IgD-negative memory B cell (primary cell): Measurements from ENCODE around the gene FASTK. TPM values are rescaled to one million over a fixed set of nuclear protein-coding genes. Genes with fewer than 3 reads are reported as not detected.
A peak's percentile ranks its signal among the peaks of the same experiment; 100 is the strongest.

ENCODE experiments used
- H3K27ac Mint-ChIP-seq, 3 donors: one replicate each; pipeline ENCODE4 v1.8.0; 2020 to 2022; ENCODE audit warnings: mild to moderate bottlenecking in 3 of 3, mixed read lengths in 3 of 3, moderate library complexity in 1 of 3
- H3K27me3 Mint-ChIP-seq: one replicate; pipeline ENCODE4 v1.8.0; 2021; ENCODE audit warnings: mixed read lengths
- H3K36me3 Mint-ChIP-seq: one replicate; pipeline ENCODE4 v1.8.0; 2020; ENCODE audit warnings: mild to moderate bottlenecking, mixed read lengths
- H3K4me1 Mint-ChIP-seq, 3 donors: one replicate each; pipeline ENCODE4 v1.8.0; 2020 to 2022; ENCODE audit warnings: mixed read lengths in 3 of 3, mild to moderate bottlenecking in 1 of 3
- H3K4me3 Mint-ChIP-seq, 4 donors: one replicate each; pipeline ENCODE4 v1.8.0; 2020 to 2022; ENCODE audit warnings: mild to moderate bottlenecking in 4 of 4, mixed read lengths in 4 of 4, moderate library complexity in 3 of 4
- H3K9me3 Mint-ChIP-seq, 3 donors: one replicate each; pipeline ENCODE4 v1.8.0; 2020 to 2021; ENCODE audit warnings: mixed read lengths in 3 of 3, mild to moderate bottlenecking in 1 of 3
- polyA plus RNA-seq: library from polyadenylated mRNA; unstranded; fragments of 300-500 nt; fragmentation: Illumina TruSeq; gene quantifications from one replicate; pipeline ENCODE4 v1.2.3, GENCODE V29; 2021

FASTK gene, protein sequence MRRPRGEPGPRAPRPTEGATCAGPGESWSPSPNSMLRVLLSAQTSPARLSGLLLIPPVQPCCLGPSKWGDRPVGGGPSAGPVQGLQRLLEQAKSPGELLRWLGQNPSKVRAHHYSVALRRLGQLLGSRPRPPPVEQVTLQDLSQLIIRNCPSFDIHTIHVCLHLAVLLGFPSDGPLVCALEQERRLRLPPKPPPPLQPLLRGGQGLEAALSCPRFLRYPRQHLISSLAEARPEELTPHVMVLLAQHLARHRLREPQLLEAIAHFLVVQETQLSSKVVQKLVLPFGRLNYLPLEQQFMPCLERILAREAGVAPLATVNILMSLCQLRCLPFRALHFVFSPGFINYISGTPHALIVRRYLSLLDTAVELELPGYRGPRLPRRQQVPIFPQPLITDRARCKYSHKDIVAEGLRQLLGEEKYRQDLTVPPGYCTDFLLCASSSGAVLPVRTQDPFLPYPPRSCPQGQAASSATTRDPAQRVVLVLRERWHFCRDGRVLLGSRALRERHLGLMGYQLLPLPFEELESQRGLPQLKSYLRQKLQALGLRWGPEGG
- polyA plus RNA-seq = 55.4 TPM

DNA sequence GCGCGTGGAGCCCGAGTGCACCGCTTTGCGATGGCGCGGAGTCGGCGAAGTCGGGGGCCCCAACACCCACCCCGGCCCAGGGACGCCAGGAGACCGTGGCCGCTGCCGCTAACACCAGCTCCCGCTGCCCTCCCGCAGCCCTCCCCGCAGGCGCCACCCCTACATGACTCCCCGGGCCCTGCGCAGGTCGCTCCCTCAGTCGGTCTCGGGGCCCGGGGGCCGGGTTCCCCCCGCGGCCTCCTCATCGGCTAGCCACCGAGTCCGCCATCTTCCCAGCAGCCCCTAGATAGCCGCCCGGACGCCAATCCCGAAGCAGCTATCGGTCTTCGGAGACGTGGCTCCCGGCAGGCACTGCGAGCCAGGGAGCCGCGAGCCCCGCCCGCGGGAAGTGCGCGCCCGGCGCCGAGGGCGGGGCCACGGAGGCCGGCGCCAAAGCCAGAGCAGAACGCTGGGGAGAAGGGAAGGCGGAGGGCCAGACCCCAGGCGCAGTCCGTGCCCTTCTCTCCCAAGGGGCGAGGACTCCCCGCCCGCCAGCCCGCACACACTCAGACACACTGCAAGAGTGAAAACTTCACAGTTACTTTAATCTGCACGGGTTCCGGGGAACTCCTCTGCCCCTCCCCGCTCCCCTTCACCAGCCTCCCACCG, at the start of gene FASTK:
Gene FASTK (minus strand): TSS at position 288 of the 648 bp plus-strand sequence. CDS start 43 bp downstream, at position 245.
- Mint-ChIP-seq H3K27me3 (no peaks in the 10 kb centered on the region), H3K9me3 (no peaks in the 10 kb centered on the region), H3K36me3 (no peaks in the 10 kb centered on the region), H3K4me1 (peaks cover 17 to 28% (median 26%) of the 10 kb centered on the region in 3 donors), H3K27ac (peak within 1 kb of the TSS; percentile 62 to 85 (median 84)), H3K4me3 (peak within 1 kb of the TSS; percentile 86 to 96 (median 94))

DNA sequence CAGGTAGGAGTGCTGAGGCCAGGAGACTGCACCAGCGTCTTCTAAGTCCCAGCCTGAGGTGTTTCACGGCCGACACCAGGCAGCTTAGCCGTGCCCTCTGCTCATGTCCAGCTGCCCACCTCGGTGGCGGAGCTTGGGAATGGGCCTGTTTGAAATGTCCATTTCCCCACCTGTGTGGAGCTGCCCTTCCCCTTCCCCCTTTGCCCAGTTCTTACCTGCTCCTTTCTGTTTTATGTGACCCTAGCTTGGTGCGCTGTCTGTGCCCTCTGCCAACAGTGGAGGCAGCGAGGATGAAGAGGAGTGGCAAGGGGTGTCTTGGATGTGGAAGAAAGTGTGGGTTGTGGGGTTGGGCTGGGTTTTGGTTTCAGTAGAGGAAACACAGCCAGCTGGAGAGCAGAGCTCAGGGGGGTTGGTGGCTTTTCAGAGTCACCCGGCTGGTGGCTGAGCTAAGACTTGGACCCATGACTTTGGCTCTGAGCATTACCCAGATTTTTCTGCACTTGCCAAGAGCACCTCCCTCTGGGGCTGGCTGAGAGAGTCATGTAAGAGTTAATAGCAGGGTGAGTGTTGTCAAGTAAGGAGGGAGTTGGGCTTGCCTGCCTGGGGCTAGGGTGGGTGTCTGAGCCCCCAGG, 49.5 kb upstream of the FASTK start:
- Mint-ChIP-seq H3K27me3 (no peaks in the 10 kb centered on the region), H3K36me3 (no peaks in the 10 kb centered on the region), H3K9me3 (no peaks in the 10 kb centered on the region), H3K4me3 (no peak overlapping the region), H3K4me1 (no peaks in the 10 kb centered on the region), H3K27ac (peak overlapping the region in 1 of 3 donors; percentile 64)

DNA sequence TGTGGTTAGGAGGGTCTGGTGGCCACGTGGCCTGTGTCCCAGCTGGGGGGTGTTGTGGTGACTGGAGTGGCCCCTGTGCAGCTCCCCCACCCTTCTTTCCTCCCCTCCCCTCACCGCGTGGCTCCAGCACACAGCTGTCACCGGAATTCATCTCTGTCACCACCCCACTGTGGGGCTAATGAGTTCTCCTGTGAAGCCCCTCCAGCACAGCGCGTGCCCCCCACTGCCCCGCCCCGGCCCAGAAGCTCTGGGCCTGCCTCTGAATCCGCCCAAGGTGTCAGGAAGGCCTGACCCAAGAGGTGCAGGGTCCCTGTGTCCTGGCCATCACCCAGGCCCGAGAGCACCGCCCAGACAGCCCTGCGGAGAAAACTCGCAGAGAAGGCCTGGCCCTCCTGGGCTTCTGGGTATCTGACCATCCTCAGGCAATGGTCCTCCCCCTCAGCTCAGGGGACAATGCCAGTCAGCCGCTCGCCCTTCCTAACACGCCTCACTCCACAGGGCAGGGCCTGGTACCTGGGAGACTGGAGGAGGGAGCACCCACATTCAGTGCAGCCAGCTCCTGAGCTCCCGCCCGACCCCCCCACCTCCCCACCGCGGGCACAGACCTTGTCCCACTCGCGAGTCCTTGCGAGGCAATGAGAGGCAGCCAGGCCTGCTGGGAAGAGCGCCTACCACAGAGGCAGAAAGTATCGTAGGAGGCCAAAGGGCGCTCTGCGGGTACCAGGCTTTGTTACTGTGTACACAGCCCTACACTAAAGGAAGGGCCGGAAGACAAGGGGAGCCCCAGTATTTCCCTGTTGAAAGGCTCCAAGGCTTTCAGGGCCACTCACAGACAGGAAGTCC, 48.7 kb upstream of the FASTK start:
- no peaks in the 10 kb centered on the region for H3K27me3 Mint-ChIP-seq
- no peaks in the 10 kb centered on the region for H3K9me3 Mint-ChIP-seq
- no peak overlapping the region for H3K27ac Mint-ChIP-seq
- no peaks in the 10 kb centered on the region for H3K4me1 Mint-ChIP-seq
- H3K36me3 Mint-ChIP-seq = no peaks in the 10 kb centered on the region
- no peak overlapping the region for H3K4me3 Mint-ChIP-seq

DNA sequence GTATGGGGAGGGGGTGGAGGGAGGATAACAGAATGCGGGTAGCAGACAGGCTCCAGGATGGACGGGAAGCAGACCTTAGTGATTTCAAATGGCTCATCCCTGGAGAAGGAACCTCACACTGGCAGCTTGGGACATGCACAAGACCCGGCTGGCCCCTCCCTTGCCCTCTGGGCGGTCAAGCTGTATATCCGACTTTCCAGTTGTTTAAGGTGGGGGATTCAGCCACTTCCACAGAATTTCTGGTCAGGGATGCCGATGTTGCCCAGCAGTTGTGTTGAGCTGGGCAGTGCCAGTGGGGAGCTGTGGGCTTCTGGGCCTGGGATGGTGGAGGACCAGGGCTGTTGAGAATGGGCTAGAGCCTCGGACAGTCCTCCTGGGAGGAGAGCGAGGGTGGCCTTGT, 48.1 kb upstream of the FASTK start:
- peaks cover 4 to 5% (median 5%) of the 10 kb centered on the region in 3 donors for H3K4me1 Mint-ChIP-seq
- H3K9me3 Mint-ChIP-seq = no peaks in the 10 kb centered on the region
- peaks cover 4% of the 10 kb centered on the region for H3K36me3 Mint-ChIP-seq
- no peak overlapping the region for H3K27ac Mint-ChIP-seq
- H3K4me3 Mint-ChIP-seq = no peak overlapping the region
- no peaks in the 10 kb centered on the region for H3K27me3 Mint-ChIP-seq

DNA sequence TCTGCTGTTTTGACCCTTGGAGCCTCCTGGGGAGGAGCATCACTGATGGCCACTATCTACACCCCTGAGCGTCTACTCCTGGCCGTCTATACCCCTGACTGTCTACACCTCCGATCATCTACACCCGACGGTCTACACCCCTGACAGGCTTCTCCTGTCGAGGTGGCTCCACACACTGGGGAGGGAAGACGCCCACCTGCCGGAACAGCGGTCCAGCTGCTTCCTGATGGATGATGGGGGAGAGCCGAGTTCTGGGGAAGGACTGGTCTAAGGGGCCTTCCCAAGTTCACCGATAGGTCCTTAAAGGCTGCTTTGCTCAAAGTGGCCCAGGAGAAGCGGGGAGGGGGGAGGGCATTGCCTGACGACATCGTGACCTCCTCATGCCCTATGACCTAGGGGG, 47.5 kb upstream of the FASTK start:
- H3K9me3 Mint-ChIP-seq = no peaks in the 10 kb centered on the region
- H3K36me3 Mint-ChIP-seq = peaks cover 6% of the 10 kb centered on the region
- peaks cover 4 to 5% (median 5%) of the 10 kb centered on the region in 3 donors for H3K4me1 Mint-ChIP-seq
- H3K27me3 Mint-ChIP-seq = no peaks in the 10 kb centered on the region
- no peak overlapping the region for H3K27ac Mint-ChIP-seq
- H3K4me3 Mint-ChIP-seq = no peak overlapping the region

DNA sequence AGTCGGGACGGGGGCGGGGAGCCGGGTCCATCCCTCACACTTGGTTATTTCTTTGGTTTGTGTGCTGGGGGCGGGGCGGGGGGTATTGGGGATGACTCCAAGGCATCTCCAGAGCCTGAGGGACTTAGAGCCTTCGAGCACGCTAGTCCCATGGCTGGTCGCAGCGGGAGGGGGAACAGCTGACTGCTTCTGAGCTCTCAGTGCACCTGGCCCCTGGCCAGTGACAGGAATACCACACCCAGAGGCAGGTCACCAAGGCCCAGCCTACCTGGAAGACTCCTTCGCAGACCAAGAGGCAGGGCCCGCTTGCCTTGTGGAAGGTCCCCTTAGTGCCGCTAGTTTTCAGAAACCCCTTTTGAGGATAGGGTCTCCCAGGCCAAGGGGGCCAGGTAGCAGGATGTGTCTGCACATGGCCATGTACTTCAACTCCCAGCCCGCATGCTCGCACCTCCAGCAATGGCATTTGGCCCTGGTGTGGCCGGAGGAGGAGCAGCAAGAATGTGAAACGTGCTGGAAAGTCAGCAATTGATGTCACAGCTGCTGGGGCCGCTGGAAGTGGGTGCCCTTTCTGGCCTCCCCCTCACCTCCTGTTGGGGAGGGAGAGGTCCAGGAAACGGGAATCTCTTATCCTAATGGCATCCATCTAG, 46.0 kb upstream of the FASTK start:
- Mint-ChIP-seq H3K27ac (peak overlapping the region in 1 of 3 donors; percentile 19), H3K27me3 (no peaks in the 10 kb centered on the region), H3K36me3 (peaks cover 6% of the 10 kb centered on the region)

DNA sequence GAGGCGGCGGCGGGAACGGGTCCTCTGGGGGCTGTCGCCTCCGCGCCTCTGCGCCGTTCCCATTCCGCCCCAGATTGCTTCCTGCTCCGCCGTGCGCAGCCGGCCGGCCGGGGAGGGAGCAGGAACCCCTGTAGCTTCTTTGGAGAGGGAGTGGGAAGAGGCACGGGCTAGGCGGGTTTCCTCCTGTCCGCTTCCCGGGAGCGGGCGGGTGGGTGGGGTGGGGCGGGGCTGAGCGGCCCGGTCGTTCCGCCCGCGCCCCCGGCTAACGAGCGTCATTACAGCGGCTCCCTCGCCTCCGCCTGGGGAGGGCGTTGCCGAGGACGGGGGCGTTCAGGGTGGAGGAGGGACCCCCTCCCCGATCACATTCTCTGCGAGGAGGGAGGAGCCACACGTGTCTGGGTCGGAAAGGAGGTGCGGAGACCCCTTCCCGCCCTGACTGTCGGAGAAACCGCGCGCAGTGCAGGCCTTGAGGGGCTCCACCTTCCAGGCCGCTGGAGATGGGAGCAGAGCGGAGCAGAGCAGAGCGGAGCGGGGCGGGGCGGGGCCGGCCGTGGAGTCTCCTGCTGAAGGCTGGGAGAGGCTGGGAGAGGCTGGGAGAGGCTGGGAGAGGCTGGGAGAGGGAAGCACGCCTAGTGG, 45.4 kb upstream of the FASTK start:
- peaks cover 6% of the 10 kb centered on the region for H3K36me3 Mint-ChIP-seq
- H3K9me3 Mint-ChIP-seq = no peaks in the 10 kb centered on the region
- no peak overlapping the region for H3K27ac Mint-ChIP-seq
- H3K27me3 Mint-ChIP-seq = no peaks in the 10 kb centered on the region
- no peak overlapping the region for H3K4me3 Mint-ChIP-seq
- peaks cover 4 to 5% (median 5%) of the 10 kb centered on the region in 3 donors for H3K4me1 Mint-ChIP-seq

More for the DNA sequence above, 46.0 kb upstream of the FASTK start:
- no peaks in the 10 kb centered on the region for H3K9me3 Mint-ChIP-seq
- no peak overlapping the region for H3K4me3 Mint-ChIP-seq
- peaks cover 4 to 5% (median 5%) of the 10 kb centered on the region in 3 donors for H3K4me1 Mint-ChIP-seq

DNA sequence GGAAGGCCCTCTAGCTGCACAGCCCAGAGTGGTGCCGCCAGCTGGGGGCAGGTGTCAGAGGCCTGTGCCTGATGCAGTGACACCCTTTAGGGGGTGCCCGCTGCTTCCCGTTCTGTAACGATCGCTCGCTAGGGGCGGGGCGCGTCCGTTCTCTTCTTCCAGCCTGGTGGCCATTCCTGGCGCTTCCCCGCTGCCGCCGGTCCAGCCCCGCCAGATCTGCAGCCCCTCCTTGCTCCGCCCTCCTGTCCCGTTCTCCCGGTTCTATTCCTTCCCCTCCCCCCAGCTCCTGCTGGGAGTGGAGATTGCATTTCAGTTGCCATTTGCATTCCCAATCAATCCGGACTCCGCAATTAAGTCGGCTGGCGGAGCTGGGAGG, 44.8 kb upstream of the FASTK start:
- no peak overlapping the region for H3K4me3 Mint-ChIP-seq
- H3K27ac Mint-ChIP-seq = no peak overlapping the region
- no peaks in the 10 kb centered on the region for H3K27me3 Mint-ChIP-seq
- peaks cover 4 to 5% (median 5%) of the 10 kb centered on the region in 3 donors for H3K4me1 Mint-ChIP-seq
- H3K36me3 Mint-ChIP-seq = peaks cover 6% of the 10 kb centered on the region
- no peaks in the 10 kb centered on the region for H3K9me3 Mint-ChIP-seq

DNA sequence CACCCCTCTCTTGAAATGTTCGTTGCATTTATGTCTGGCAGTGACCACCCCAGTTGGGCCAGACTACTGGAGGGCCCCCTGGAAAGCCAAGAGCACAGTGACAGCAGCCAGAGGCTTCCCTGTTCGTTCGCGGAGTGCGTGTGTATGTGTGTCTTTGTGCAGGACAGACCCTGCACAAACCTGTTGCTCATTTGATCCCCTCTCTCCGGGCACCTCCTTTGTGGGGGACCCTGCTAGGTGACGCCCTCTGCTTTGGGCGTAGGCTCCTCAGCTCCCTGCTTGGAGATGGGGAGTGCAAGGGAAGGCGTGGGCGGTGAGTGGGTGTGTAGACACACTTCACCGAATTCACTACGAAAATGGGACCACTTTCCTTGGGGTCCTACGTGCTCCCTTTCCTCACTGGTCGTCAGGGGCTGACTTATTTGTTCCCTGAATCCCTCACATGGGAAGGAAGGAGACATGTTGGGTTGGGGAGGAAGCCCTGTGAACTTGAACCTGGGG, 44.3 kb upstream of the FASTK start:
- Mint-ChIP-seq H3K27ac (no peak overlapping the region), H3K4me1 (peaks cover 4 to 5% (median 5%) of the 10 kb centered on the region in 3 donors), H3K36me3 (peaks cover 6% of the 10 kb centered on the region), H3K4me3 (peak overlapping the region in 1 of 4 donors; percentile 73), H3K9me3 (no peaks in the 10 kb centered on the region), H3K27me3 (no peaks in the 10 kb centered on the region)

DNA sequence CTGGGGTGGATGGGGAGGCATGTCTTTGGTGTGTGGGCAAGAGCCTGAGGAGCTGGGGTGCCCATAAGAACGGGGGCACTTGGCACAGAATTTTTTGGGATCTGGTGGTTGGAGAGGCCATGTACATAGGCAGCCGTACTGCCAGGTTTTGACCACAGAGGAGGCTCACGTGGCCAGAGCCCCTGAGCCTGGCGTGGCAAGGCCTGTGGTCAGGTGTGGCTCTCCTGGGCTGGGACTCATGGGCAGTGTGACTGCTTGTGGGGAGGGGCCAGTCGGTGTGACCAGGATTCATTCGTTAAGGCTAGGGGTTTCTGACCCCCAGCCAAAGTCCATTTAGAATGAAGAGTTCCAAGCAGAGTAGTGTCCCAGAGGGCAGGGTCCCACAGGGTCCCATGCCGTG, 43.9 kb upstream of the FASTK start:
- H3K4me1 Mint-ChIP-seq = peaks cover 4 to 5% (median 5%) of the 10 kb centered on the region in 3 donors

DNA sequence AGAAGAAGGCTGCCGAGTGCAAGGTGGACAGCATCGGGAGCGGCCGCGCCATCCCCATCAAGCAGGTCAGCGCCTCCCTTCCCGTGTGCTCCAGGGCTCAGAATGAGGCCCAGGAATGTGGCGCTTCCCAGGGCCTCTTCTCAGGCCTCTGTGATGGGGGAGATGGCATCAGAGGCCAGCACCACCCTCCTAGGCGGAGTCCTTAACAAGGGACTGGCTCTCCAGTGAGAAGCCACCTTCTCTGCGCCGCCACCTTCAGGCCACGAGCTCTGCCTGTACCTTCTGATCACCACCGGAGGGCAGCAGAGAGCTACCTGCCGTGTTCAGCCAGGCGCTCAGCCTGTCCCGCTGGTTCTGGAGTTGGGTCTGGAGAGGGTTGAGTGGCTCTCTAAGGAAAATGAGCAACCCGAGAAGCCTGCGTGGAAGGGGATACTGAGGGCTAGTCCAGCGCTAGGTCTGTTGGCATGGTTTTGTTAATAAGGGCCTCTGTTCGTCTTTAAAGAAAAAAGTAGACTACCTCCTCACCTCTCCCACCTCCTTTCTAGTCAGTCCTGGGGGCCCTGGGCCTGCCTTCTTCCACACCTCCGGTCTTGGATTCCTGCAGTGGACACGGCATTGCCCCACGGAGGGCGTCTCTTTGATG, 43.3 kb upstream of the FASTK start:
- Mint-ChIP-seq H3K27me3 (no peaks in the 10 kb centered on the region), H3K9me3 (no peaks in the 10 kb centered on the region), H3K4me1 (peaks cover 4 to 5% (median 5%) of the 10 kb centered on the region in 3 donors), H3K27ac (peak overlapping the region in 2 of 3 donors; percentile 23 to 53), H3K36me3 (peaks cover 11% of the 10 kb centered on the region), H3K4me3 (peak overlapping the region in 1 of 4 donors; percentile 73)

More for the DNA sequence above, 43.9 kb upstream of the FASTK start:
- Mint-ChIP-seq H3K27ac (no peak overlapping the region), H3K36me3 (peaks cover 8% of the 10 kb centered on the region), H3K27me3 (no peaks in the 10 kb centered on the region), H3K9me3 (no peaks in the 10 kb centered on the region), H3K4me3 (peak overlapping the region in 1 of 4 donors; percentile 73)

DNA sequence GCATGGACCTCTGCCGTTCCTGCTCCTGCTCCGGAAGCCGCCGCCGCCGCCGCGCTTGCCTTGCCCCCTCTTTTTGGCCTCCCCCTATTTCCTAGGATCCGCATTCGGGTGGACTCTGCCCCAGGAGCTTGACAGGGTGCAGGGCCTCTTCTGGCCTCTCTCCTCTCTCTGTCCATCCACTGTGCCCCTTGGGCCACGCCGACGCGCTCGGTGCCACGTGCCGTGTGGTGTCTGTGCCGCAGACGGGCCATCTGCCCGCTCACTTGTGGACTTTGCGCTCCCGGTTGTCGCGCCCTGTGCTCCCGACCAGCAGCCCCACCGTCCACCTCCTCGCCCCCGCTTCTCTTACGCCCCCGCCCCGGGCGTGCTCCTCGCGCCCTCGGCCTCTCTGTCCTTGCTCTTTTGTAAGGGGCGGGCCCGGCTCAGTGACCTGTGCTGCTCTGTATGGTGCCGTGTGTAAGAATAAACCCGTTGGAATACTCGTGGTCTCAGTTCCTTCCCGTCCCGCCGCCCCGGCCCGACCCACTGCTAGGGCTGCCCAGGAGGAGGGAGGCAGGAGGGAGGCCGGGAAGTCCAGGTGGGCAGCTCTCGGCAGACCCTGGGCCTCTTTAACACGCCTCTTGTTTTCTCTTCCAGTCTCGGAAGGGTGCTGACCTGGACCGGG, 42.7 kb upstream of the FASTK start:
- Mint-ChIP-seq H3K27ac (peak overlapping the region in 1 of 3 donors; percentile 53), H3K4me3 (no peak overlapping the region), H3K4me1 (peaks cover 4 to 8% (median 5%) of the 10 kb centered on the region in 3 donors), H3K36me3 (peaks cover 11% of the 10 kb centered on the region), H3K27me3 (no peaks in the 10 kb centered on the region), H3K9me3 (no peaks in the 10 kb centered on the region)

DNA sequence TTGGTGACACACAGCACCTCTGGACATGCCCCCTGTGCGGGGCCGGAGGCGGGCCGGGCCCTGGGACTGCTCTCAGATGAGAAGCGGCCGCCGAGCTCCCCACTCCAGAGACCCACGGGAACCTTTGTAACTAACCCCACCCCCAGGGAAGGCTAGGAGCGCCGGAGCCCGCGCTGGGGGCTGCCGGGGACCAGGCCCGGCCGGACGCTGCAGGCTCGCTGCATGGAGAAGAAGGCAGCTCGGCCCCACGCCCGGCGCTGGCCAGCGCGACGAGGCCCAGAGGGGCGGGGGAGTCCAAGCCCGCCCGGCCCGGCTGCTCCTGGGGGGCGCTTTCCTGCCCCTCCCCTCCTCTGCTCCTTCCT, 42.2 kb upstream of the FASTK start:
- H3K4me3 Mint-ChIP-seq = no peak overlapping the region
- peak overlapping the region in 1 of 3 donors; percentile 67 for H3K27ac Mint-ChIP-seq
- H3K9me3 Mint-ChIP-seq = no peaks in the 10 kb centered on the region
- H3K36me3 Mint-ChIP-seq = peaks cover 11% of the 10 kb centered on the region
- peaks cover 4 to 8% (median 5%) of the 10 kb centered on the region in 3 donors for H3K4me1 Mint-ChIP-seq
- no peaks in the 10 kb centered on the region for H3K27me3 Mint-ChIP-seq
